ENCODE measurements around the gene CP. TPM values are rescaled to one million over a fixed set of nuclear protein-coding genes. Genes with fewer than 3 reads are reported as not detected.

Gene CP
- total RNA-seq, 1 experiment from 2014 or later = not detected

DNA sequence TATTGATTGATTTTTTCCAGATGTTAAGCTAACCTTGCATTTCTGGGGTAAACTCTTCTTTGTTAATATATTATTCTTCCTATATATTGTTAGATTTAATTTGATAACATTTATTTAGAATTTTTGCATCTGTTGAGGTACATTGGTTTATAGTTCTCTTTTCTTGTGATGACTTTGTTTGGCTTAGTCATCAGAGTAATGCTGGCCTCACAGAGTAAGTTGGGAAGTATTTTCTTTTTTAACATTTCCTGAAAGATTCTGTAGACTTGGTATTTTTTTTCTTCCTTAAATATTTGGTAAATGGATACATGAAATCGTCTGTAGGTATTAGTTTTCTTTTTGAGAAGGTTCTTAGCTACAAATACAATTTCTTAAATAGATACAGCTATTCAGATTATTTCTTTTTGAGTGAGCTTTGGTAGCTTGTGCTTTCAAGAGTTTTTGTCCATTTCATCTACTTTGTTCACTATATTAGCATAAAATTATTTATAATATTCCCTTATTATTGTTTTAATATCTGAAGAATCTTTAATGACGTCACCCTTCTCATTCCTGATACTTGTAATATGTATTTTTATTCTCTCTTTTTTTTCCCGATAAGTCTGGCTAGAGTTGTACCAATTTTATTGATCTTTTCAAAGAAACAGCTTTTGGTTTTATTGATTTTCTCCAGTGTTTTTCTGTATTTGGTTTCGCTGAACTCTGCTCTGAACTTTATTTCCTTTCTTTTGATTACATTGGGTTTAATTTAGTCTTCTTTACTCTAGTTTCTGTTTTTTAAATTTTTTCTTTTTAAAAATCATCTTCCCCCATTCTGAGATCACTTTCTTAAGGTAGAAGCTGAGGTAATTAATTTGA is 98.7 kb downstream of the CP start:
- DNase-seq (ENCODE audit: low read depth) = no peak

Other genes with a start within 250 kb of the CP start
- gene GYG1, start 230.3 kb downstream of the CP start, total RNA-seq (2014; rRNA removed; shearing (Covaris generic)) = 19.9 and 33.4 TPM in 2 replicates
- gene HLTF, start 135.3 kb downstream of the CP start, total RNA-seq (2014; rRNA removed; shearing (Covaris generic)) = 43.6 and 48.6 TPM in 2 replicates
- 19.1 and 19.5 TPM in 2 replicates for gene HPS3, start 92.2 kb downstream of the CP start, total RNA-seq (2014; rRNA removed; shearing (Covaris generic))
- 0.23 TPM in 1 of 2 replicates, not detected in the other for gene TM4SF18, start 111.8 kb upstream of the CP start, total RNA-seq (2014; rRNA removed; shearing (Covaris generic))
- 206 and 209 TPM in 2 replicates for gene TM4SF1, start 155.8 kb upstream of the CP start, total RNA-seq (2014; rRNA removed; shearing (Covaris generic))

All from Daoy (cell line).